Measurements from ENCODE around the gene CAST.

The CAST gene

GRCh38 chr5:96634881-96635280, 27.3 kb upstream of the CAST start:
- no peaks in the 10 kb centered on the region for H3F3A ChIP-seq (ENCODE audit: control insufficient read depth, insufficient read depth)
- no peaks in the 10 kb centered on the region for H3K36me3 ChIP-seq (ENCODE audit: control insufficient read depth, low read length)
- peaks cover 9% of the 10 kb centered on the region; the same call in 1 of the 2 replicates for H3K27me3 ChIP-seq (ENCODE audit: control insufficient read depth, low read length)
- no peaks in the 10 kb centered on the region for H3K9me2 ChIP-seq (replicated peaks; ENCODE audit: control insufficient read depth, low read length)
- TF ChIP-seq EZH2phosphoT487 (IDR thresholded peaks at IDR 0.05; ENCODE audit: borderline replicate concordance, low read length), result no peak
- TF ChIP-seq CTCF (IDR thresholded peaks at IDR 0.05; ENCODE audit: low read depth, low read length, poor library complexity, severe bottlenecking), result no peak
- H3K4me1 ChIP-seq (ENCODE audit: control insufficient read depth, low read length), result no peaks in the 10 kb centered on the region
- H3K79me2 ChIP-seq (ENCODE audit: control insufficient read depth, low read length), result no peaks in the 10 kb centered on the region
- no peak overlapping the region for H3K4me2 ChIP-seq (ENCODE audit: low read length)
- no peaks in the 10 kb centered on the region for H3K9me3 ChIP-seq (ENCODE audit: control insufficient read depth, insufficient read depth, low read length)
- no peaks in the 10 kb centered on the region for H4K20me1 ChIP-seq (ENCODE audit: control insufficient read depth, insufficient read depth, low read depth, low read length)
- no peak overlapping the region for H3K27ac ChIP-seq (ENCODE audit: low read depth, low read length)
- no peak overlapping the region for H3K4me3 ChIP-seq (ENCODE audit: low read length)

GRCh38 chr5:96636046-96636445, 26.1 kb upstream of the CAST start:
- no peak overlapping the region for H3K27ac ChIP-seq (ENCODE audit: low read depth, low read length)
- H3K4me1 ChIP-seq (ENCODE audit: control insufficient read depth, low read length), result no peaks in the 10 kb centered on the region
- H3K36me3 ChIP-seq (ENCODE audit: control insufficient read depth, low read length), result no peaks in the 10 kb centered on the region
- no peaks in the 10 kb centered on the region for H3K9me3 ChIP-seq (ENCODE audit: control insufficient read depth, insufficient read depth, low read length)
- H3K27me3 ChIP-seq (ENCODE audit: control insufficient read depth, low read length), result peaks cover 9% of the 10 kb centered on the region; the same call in 1 of the 2 replicates
- no peaks in the 10 kb centered on the region for H3K9me2 ChIP-seq (replicated peaks; ENCODE audit: control insufficient read depth, low read length)
- H3F3A ChIP-seq (ENCODE audit: control insufficient read depth, insufficient read depth), result no peaks in the 10 kb centered on the region
- no peaks in the 10 kb centered on the region for H3K79me2 ChIP-seq (ENCODE audit: control insufficient read depth, low read length)
- no peak overlapping the region for H3K4me3 ChIP-seq (ENCODE audit: low read length)
- H4K20me1 ChIP-seq (ENCODE audit: control insufficient read depth, insufficient read depth, low read depth, low read length), result no peaks in the 10 kb centered on the region
- no peak overlapping the region for H3K4me2 ChIP-seq (ENCODE audit: low read length)
- TF ChIP-seq CTCF (IDR thresholded peaks at IDR 0.05; ENCODE audit: low read depth, low read length, poor library complexity, severe bottlenecking), result no peak
- TF ChIP-seq EZH2phosphoT487 (IDR thresholded peaks at IDR 0.05; ENCODE audit: borderline replicate concordance, low read length), result no peak

GRCh38 chr5:96636594-96636993, 25.6 kb upstream of the CAST start:
- Histone ChIP-seq H3K36me3 (ENCODE audit: control insufficient read depth, low read length) (no peaks in the 10 kb centered on the region), H3K9me2 (replicated peaks; ENCODE audit: control insufficient read depth, low read length) (no peaks in the 10 kb centered on the region), H3K4me3 (ENCODE audit: low read length) (no peak overlapping the region), H3K27ac (ENCODE audit: low read depth, low read length) (no peak overlapping the region), H3F3A (ENCODE audit: control insufficient read depth, insufficient read depth) (no peaks in the 10 kb centered on the region), H3K79me2 (ENCODE audit: control insufficient read depth, low read length) (no peaks in the 10 kb centered on the region), H3K4me2 (ENCODE audit: low read length) (no peak overlapping the region), H3K27me3 (ENCODE audit: control insufficient read depth, low read length) (peaks cover 9% of the 10 kb centered on the region; the same call in 1 of the 2 replicates), H4K20me1 (ENCODE audit: control insufficient read depth, insufficient read depth, low read depth, low read length) (no peaks in the 10 kb centered on the region), H3K9me3 (ENCODE audit: control insufficient read depth, insufficient read depth, low read length) (no peaks in the 10 kb centered on the region), H3K4me1 (ENCODE audit: control insufficient read depth, low read length) (no peaks in the 10 kb centered on the region)
- TF ChIP-seq EZH2phosphoT487 (IDR thresholded peaks at IDR 0.05; ENCODE audit: borderline replicate concordance, low read length) (no peak), CTCF (IDR thresholded peaks at IDR 0.05; ENCODE audit: low read depth, low read length, poor library complexity, severe bottlenecking) (no peak)
